GM21367 (cell line): Measurements from ENCODE around the gene GRAP2.
"Not testable (repeated sequence)": the region's sequence is repeated elsewhere in the genome, so short reads cannot be mapped to it uniquely, and the experiment has no call there.

Experiments used
- ATAC-seq: cut with Tn5 transposase; IDR thresholded peaks from one replicate; pipeline ENCODE4 v1.9.1; 2021; ENCODE audit not compliant: unreplicated experiment

GRAP2 gene

DNA sequence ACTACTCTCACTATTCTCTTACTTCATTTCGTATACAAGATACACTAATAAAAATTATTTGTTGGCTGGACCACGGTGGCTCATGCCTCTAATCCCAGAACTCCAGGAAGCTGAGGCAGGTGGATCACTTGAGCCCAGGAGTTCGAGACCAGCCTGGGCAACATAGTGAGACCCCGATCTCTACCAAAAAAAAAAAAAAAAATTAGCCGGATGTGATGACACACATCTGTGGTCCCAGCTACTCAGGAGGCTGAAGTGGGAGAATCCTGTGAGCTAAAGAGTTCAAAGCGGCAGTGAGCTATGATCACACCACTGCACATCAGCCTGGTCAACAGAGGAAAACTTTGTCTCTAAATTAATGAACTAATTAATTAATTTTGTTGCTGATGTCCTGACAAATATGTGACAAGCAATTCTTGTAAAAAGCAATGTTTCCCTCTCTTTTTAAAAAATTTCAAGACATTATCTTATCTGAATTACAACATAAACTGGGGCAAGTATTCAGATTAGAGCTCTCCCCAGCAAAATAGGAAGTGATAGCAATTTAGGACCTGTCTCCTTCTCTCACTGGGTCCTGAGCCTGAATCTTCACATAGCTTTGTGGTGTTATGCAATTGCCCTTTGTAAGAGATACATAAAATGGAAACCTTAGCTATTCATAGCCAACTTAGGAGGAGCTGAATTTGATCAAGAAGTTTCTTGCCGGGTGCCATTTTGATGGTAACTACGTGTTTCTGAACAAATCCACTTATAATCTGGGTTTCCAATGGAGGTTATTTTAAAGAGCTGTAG, 41.8 kb downstream of the GRAP2 start:
- no peak for ATAC-seq

DNA sequence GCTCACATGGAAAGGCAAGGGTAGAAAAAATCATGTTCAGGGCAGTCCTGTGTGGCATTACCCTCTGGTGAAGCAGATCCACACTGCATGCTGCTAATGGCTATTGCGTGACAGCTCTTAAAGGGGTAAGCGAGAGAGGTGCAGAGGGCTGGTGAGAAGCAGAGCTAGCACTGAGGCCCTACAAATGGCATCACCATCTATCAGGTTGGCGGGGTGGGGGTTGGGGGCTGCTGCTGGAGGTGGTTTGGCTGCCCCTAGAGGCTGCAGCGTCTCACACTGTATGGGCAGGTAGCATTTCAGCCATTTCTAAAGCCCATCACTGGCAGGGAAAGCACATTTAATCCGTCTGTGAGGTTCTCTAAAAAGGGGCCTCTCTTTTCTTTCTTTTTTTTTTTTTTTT, 42.5 kb downstream of the GRAP2 start:
- no peak for ATAC-seq

DNA sequence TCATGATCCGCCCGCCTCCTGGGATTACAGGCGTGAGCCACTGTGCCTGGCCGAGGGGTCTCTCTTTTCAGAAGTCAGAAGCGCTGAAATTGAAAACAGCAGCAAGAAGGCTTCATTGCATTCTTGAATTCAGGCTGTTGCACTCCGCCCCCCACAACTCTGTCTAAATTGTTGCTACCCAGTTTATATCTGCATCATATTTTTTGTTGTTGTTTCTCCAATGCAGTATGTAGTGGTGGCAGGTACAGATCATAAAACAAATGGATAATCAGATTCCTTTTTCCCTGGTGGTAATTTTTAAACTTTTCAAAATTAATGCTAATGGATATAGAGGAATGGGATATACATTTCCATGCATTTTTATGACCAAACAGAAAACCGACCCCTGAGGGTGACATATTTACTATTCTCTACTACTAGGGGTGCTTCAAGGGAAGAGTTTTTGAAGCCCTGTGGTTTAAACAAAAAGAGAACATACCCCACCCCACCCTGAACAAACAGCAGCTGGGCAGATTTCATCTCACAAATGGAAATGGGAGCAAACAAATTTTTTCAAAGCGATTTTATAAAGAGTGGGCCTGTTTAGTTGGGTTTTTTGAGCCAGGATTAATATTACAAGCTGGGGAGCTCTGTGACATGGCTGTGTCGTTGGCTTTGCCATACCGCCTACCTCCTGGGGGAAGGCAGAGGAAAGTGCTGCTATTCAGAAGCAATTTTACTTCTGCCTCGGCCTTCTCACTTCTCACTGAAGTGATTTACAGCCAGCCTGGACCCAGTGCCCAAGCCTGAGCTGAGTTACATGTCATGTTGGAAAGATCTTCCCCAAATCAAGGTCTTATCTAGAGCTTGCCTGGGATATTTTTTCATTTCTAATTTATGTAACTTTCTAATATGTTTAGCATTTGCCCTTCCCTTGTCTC, 43.3 kb downstream of the GRAP2 start:
- no peak for ATAC-seq

DNA sequence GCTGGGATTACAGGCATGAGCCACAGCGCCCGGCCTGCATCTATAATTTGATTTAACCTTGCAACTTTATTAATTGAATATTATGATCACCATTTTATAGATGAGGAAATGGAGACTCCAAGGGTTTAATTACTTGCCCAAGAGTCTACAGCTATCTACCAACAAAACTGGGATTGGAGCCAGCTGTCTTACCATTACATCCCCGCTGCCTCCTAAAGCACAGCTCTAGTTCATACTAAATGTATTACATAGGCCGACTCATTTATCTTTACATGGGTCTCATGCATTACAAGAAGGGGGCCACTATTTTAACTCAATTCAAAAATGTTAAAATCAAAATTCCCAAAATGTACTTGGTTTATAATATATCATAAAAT, 45.2 kb downstream of the GRAP2 start:
- no peak for ATAC-seq

DNA sequence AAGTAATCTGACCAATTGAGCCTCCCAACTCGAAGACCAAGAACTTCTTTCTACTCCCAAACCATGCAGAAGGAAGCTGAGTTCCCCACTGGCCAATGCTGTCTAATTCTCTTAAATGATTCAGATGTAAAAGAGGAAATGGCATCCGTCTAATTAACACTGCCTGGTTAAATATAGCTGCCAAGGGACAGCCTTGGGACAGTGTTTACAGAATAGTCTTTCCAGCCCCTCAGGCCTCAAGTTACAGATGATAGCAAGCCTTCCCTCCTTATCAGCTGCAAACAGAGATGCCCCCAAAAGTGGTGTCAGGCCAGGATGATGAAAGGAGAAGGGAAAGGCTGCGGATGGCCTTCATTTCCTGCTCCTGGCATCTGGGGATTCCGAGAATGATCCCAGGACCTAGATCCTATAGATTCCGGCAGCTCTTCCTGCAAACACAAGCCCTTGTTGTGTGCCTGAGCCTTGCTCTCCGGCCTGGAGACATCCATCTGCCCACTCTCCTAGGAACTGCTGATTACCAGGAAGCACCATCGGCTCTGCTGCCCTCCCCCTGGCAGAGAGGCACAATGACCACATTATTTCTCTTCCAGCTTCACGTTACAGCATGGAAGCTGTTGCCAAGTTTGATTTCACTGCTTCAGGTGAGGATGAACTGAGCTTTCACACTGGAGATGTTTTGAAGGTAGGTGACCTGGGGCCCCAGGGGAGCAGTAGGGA, 45.8 kb downstream of the GRAP2 start:
- no peak for ATAC-seq

DNA sequence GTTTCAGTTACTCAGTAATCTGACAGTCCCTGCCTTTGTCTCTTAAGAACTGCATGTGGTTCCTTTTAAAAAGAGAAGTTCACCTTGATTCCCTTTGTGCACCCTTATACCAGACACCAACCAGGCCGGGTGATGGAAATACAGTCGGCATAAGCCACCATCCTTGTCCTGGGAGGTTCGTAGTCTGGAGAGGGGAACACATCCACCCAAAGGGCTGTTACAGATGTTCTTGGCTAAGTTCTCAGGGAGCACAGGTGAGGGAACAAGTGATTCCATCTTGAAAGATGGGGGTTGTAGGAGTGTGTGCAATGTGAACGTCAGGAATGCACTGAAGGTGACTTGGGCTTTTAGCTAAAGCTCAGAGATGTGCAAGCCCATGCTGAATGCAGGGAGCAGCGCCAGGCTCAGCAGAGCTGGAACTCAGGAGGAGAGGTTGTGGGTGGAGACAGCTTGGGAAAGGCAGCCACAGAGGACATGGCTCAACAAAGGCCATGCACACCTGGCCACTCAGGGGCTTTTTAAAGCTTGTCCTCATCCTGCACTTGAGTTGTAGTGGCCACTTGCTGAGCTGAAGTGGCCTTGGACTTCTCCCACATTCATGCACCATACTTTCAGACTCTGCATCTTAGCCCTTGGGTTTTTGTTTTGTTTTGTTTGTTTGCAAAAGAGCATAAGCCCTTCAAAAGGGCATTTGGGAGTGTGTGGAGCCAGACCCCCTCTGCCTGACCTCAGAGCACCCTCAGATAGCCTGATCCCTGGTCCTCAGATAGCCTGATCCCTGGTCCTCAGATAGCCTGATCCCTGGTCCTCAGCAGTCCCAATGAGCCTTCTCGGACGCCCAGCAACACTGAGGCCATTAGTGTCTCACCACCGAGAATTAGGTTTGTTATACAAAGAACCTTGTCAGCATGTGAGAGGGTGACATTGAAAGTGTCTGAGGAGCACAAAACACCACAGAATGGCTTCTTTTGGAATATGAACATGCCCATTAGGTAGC, 46.6 kb downstream of the GRAP2 start:
- ATAC-seq, result no peak

DNA sequence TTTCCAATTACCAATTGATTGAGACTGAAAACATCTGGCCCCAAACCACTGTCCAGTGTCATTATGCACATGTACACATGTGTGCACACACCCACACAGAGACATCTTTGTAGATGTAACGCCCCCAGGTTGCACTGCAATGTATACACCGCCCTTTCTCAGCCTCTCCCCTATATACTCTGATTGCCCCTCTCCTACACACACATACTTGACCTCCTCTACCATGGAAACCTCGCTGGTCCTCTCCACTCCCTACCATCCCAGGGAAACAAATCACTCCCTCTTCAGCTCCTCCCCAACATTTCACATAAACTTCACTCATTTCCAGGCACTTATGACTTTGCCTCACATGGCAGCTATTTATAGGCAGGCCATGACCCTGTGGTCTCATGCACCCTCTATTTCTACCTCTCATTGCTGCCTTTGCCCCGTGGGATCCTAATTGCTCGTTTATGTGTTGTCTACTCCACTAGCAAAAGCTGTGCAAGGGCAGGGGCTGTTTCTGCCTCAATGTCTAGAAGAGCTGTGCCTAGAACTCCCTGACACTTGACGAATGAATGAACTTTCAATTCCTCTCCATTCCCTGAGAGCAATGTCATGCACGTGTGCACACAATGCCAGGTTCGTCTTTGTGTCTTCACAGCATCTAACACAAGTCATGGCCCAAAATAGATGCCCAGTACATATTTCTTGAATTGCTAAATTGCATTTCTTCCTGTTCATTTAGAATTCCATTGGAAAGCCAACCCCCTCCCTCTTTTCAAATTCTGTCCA, 49.3 kb downstream of the GRAP2 start:
- ATAC-seq, result no peak

DNA sequence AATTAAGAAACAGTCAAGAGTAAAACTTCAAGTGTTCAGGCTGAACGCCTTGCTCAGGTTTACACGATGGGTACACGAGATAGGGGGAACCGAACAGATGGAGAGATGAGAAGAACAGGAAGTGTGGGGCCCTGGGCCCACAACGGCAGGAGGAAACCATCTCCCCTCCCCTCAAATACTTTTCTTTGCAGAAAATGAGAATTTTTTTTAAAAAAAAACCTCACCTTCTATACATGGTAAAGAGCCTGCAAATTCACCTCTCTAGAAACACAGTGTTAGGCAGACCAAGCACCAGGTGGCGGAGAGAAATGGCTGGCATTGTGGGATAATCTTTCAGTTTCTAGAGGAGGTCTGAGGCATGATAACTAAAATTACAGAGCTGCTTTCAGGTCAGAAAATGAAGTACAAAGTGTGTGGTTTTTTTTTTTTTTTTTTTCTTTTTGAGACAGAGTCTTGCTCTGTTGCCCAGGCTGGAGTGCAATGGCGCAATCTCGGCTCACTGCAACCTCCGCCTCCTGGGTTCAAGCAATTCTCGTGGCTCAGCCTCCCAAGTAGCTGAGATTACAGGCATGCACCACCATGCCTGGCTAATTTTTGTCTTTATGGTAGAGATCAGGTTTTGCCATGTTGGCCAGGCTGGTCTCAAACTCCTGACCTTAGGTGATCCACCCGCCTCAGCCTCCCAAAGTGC, 50.9 kb downstream of the GRAP2 start:
- not testable (repeated sequence) for ATAC-seq

DNA sequence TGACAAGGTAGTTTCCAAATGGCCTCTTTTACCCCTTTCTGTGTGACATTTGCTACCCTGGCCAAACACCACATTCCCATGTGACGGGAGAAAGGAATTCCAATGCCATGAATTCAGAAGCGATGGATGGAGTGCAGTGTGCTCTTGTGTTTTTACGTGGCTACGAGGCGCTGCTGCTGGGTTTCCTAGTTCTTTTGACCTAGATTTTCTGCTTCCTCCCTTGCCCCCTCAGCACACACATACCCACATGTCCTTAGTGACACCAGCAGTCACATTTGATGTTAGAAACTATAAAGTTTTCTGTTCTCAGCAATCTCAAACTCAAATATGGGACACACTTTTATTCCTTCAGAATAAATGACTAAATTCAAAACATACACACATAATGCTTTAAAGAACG, 51.5 kb downstream of the GRAP2 start:
- no peak for ATAC-seq

DNA sequence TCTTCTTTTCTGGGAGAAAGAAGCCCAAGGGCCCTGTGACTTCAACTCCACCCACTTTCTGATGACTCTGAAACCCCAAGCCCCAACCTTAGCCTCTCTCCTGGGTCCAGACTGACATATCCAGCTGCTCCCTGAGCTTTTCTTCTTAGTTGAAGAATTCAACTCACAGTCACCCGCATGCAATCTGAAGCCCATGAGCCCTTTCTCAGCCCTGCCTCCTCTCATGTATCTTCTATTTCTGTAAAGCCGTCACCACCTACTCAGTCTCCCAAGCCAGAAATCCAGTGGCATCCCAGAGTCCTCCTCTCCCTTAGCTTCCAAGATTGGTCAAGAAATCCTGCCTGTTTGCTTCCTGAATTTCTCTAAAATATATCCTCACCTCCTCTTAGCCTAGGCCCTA, 52.2 kb downstream of the GRAP2 start:
- ATAC-seq, result no peak

DNA sequence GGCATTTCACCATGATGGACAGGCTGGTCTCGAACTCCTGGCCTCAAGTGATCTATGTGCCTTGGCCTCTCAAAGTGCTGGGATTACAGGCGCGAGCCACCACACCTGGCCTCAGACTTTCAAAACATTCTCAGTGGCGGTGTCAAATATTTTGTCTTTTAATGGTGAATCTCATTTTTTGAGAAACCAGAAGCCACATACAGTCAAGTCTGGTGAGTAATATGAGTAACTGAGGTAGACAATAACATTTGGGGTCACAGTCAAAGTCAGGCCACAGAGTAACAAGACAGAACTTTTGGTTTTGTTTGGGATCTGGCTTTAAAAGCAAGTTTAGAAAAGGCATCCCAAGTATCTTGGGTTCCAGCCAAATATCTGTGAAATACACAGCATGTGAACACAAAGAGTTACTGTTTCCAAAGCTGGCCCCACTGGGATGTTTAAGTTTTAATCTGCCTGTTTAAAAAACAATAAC, 53.7 kb downstream of the GRAP2 start:
- ATAC-seq, result no peak

DNA sequence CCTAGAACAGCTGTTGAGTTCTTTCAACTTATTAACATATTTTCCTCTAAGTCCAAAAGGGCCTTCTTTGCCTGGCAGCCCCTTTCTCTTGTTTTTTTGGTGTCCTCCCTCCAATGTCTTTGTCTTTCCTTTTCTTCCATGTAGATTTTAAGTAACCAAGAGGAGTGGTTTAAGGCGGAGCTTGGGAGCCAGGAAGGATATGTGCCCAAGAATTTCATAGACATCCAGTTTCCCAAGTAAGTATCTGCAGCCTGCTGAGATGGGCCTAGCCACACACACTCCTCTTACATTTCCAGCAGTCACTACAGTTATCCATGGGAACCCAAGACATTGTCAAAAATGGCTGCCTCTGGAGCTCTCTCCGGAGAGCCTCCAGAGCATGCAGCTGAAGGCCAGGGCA, 54.8 kb downstream of the GRAP2 start:
- no peak for ATAC-seq

DNA sequence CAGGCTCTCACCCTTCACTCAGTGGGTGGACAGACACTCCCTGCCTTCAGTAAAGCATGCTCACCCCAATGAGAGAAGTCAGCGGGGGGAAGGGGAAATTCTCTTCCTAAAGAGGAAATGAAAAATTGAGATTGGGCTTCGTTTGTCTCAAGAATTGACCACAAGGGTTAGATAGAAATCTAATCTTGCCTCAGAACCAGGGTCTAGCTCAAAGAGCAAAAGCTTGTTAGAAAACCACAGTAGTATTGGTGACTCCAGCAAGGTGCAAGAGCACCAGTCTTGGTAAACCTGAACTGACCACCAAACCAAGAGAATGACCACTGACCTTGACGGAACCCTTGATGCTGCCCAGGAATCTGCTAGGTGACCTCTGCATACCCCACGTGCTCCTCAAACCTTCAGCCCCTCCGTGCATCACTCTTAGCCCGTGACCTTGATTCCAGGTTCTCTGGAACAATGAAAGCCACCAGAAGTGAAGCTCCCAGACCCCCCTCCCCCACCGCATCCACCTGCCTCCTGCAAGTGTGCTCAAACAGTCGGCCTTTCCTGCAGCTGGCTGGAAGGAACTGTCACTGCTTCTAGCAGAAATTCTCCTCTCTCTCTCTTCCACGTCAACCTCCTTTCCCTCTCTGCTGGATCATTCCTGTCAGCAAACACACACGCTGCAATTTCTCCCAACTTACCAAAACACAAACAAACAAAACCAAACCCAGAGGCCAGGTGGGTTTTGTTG, 56.2 kb downstream of the GRAP2 start:
- ATAC-seq, result no peak

DNA sequence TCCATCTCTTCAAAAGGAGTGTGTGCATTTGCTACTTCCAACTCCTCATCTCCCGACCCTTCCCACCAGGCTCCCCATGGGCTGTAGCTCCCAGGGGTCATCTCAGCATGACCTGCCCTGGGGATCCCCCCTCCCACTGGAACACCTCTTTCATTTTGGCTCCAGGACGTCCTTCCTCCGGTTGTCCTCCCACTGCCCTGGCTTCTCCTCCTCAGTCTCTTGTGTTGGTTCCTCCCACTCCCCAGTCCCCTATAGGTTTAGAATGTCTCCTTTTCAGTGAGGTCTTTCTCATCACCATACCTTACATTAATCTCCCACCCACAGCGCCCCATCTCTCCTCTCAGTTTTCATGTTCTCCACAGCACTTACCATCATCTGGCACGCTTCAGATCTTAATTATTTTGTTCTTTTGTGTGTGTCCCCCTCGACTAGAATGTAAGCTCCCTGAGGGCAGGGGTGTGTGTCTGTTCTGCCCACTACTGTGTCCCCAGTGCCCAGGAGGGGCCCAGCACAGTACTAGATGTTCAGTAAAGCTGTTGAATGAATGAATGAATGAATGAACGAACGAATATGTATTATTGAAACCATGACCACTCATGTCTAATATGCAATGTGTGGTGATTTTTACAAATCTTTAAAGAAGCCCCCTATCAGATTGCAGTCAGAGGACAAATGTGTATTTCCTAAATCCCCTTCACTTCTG, 57.3 kb downstream of the GRAP2 start:
- no peak for ATAC-seq

DNA sequence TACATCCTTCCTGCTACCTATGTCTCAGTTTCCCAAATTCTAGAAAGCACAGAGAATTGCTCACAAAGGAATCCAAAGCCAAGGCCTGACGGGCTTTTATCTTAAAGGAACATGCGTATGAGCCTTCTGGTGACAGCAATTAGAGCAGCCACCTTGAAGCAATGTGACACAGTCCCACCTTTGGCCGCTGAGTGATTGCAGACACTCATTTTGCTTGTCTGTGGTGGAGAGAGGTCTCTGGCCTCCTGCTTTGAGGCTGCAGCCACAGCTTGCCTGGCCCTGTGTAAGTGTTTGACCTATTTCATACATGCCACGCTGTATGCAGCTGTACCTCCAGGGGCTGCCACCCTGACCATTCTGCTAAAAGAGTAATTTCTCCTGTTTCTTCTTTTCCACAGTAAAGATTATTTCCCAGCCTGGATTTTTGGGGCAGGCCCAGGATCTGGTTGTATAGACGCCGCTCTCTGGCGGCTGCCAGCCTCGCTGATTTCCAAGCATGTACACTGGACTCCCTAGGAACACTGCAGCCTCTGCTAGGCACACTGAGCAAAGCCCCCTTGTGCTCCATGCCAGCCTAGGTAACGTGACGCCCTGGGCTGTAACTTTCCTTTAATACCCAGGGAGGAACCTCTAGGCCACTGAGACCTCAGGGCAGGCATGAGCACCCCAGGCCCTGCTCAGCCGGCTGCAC, 58.2 kb downstream of the GRAP2 start:
- ATAC-seq, result no peak

DNA sequence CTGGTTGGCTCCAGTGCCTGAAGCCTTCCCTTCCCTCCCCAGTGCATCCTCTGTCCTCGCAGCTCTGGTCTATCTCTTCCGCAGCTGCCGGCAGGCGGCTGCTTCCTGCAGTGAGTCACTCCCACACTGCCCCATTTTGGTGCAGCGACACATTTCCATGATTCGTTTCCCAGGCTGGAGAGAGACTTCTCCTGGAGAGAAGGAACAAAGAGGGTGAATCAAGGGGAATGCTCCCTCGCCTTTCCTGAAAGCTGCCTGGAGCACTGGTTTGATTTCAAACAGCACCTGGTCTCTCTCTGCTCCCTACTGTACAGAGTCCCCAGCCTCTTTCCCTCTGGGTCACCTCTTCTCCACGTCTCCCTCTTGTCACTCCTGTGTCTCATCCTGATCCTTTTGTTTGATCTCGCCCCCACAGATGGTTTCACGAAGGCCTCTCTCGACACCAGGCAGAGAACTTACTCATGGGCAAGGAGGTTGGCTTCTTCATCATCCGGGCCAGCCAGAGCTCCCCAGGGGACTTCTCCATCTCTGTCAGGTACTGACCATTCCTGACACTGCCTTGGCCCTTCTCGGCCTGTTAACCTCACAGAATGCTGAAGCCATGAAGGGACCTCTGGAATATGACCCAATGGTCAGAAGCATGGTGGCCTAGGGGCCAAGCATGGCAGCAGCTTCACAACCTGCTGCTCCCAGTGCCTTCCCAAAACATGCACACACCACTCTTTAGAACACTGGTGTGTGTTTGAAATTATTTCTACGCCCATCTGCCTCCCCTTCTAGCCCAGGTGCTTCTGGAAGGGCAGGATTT, 59.0 kb downstream of the GRAP2 start, which contains the start of gene TMA7B:
TMA7B (plus strand) TSS at position 758 of the 808 bp plus-strand sequence. CDS start 3,978 bp downstream, outside the sequence.
- no peak for ATAC-seq
